Hypothalamus (tissue), 51 donors: ENCODE data around the gene COL2A1.
A peak's percentile ranks its signal among the peaks of the same experiment; 100 is the strongest.

Experiments
- DNase-seq, 51 donors: peaks; one replicate each; lab custom pipeline; 2025; lab: John Stamatoyannopoulos, UW

The COL2A1 gene

DNA sequence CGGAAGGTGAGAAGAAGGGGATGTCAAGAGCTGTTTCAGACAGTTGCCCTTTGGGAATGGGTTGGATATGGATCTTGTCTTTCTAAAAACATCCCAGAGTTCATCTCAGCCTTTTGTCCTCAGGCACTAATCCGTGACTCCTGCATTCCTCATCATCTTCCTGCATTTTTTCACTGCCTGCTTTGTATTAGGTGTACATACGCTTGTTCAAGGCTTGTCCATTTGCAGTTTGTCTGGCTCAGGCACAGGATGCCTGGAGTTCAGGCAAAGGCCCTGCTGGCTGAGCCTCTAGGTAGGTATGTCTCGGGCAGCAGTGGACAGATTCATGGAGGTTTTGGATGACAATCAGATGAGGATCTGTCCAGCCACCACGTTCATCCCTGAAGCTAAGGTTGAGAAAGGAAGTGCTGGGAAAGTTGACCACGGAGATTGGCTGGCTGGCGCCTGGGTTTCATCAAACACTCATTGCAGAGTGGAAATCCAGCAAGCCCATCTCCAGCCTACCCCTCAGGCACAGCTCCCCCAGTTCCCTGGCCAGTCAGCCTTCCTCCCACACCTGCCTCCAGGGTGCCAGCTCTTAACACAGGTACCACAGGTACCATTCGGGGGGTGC lies 53.3 kb downstream of the COL2A1 start:
- DNase-seq: no peak

DNA sequence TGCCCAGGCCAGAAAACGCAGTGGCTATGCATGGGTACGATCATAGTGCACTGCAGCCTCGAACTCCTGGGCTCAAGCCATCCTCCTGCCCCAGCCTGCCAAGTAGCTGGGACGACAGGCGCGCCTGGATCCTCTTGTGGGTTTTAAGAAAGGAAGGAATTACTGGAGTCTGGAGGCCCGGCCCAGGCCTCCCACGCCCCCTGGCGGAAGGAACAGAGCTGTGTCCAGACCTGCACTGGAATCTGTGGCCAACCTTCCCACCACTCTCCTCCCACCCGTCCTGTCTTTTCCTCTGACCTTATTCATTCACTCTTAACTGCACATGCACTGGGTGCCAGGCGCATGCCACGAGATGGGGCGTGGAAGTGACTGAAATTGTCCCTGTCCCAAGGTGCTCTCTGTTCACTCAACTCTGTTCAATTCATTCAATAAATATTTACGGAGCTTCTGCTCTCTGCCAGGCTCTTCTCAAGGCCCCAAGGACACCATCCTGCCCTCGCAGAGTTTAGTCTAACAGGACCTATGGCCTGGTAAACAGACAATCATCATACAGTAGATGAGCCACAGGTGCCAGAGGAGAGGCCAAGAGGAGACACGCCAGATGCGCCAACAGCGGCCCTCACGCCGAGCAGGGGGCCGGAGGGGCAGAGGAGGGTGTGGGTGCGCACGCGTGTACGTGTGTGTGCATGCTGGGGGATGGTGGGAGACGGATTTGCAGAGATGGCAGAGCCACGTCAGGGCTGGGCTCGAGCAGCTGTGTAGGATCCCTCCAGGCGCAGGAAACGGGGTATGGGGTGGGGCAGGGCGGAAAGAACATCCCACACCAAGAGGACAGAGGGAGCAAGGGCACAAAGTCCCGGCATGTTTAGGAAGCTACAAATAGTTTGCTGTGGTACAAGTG lies 54.6 kb downstream of the COL2A1 start:
- DNase-seq: peak in 28 of 51 donors; percentile 2 to 59 (median 19)

DNA sequence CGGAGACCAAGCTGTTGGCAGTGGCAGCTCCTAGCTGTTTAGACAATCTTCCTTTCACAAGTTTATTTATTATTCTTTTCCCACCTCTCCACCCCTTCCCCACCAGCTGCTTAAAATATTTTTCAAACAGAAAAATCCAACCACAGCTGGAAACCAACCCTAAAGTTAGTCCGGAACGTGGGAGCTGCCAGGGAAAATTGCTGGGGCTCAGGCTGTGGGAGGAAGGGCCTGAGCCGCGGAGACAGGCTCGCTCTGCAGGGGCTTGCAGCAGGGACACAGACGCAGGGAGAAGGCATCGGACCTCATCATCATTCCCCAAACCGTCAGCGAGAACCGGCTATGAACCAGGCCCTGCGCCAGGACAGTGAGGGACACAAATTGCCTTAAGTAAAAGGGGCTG lies 56.9 kb downstream of the COL2A1 start:
- DNase-seq: no peak

DNA sequence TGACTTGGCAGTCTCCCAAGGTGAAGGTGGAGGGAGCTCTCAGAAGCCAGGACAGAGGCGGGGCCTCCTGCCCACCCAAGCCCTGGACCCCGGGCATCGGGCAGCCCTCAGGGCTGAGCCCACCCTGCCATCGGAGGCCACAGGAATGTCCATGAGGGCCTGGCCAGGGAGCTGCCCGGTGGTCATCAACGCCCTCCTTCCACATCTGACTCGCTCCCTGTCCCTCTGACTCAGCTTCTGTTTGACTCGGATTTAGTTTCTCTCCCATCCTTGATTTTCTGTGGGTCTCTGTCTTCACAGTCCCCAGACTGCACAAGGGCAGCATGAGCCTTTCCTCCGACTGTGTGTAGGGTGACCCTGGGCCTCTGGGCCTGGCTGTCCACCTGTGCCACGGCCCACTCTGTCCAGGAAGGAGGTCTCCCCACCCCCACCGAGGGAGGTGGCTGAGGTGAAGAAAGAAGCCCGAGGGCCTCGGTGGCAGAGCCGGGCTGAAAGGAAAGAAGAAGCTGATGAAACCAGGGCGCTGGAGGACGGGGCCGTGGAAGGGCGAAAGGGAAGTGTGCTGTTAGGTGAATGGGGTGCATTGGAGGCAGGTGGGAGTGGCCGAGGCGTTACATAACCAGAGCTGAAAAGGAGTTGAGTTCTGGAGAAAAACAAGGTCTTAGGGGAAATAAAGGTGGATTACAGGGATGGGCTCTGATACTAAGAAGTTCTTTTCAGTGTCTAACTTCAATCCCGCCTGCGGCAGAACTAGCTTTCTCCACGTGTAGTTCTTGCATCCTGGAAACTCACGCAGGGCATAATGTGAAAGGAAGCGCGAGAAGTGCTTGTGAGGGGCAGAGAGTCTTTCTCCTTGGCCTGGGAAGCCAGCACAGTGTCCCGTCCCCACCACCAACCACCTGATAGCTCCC lies 57.6 kb downstream of the COL2A1 start:
- DNase-seq: no peak

DNA sequence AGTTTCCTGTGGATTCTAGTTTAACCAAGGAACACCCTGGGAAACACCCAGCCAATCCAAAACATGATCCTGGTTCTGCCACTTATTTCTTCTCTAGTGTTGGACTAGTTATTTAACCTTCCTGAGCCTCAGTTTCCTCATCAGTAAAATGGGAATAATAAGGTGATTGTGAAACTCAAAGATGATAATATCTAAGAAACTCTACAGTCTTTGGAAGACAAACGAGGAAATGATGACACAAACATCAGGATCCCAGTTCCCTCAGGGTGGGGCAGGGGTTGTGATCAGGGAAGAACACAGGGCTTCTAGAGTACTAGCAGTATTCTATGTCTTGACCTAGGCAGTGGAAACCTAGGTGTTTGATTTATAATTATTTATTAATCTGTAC lies 58.9 kb downstream of the COL2A1 start:
- no peak for DNase-seq

DNA sequence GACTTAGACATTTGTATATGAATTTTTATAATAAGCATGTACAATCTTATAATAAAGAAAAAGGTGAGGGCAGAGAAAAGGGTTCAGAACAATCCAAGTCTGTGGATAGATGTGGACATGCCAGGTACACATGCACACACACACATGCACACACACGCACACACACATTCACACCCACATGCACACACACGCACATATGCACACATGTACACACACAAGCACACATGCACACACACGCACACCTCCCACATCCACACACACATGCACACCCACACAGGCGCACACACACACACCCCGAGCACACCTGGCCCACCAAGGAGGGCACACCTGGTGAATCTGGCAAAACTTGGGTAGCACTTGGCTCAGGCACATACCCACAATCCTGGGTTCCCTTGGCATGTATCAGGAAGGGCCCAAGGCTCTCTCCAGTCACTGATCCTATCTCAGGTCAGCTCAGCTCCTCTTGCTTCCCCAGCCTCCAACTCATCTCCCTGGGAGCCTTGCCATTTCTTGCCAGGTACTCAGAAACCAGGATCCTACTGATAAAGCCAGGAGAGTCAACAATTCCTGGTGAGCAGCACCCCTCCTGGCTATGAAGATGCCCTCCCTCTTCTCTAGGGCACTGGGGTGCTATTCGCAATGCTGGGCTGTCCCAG lies 59.5 kb downstream of the COL2A1 start:
- DNase-seq: no peak

DNA sequence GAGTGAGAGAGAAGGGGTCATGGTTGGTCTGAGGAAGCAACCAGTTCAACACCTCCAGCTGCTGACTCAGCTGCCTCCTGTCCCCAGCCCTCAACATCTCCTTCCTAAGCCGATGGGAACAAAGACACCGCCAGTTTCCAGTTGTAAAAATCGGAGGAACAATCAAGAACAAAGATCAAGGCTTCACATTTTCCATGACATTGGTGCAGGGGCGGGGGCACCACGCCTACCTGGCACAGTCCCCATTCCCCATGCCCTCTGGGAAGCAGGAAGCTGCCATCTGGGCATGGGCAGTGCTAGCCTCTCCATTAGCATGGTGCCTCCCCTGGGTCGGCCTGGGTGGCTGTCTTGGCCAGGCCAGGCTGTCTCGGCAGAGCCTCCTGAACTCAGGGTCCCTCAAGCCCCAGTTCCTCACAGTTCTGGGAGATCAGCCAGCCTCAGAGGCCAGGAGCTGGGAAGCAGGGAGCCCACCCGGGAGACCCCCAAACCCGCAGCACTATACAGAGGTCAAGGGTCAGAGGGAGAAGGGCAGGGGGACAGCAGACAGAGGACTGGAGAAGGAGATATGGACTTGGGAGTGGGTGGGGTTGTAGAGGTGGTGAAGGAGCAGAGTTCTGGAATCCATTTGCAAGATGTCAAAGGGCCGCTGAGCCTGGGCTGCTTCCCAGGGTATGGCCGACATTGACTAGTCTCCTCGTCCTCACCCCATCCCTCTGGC lies 60.5 kb downstream of the COL2A1 start:
- DNase-seq: no peak

DNA sequence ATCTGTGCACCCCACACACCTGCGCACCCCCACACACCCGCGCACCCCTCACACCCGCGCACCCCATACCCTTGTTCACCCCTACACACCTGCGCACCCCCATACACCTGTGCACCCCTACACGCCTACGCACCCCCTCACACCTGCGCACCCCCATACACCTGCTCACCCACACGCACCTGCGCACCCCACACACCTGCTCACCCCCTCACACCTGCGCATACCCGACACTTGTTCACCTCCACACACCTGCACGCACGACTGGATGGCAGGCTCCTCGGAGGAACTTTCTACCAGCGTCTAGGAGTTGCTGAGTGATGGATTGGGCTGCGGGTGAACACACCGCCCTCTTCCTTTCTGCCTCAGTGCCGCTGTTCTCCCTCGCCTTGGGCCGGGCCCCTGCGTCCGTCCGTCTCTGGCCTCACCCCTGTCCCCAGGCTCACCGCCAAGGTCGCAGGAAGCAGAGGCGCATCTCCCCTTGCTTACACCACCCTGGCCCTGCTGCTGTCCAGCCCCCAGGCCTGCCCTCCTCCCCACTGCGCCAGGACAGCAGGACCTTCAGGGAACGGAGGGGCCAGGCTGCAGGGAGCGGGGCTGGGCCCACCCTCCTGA lies 61.6 kb downstream of the COL2A1 start:
- DNase-seq: no peak

DNA sequence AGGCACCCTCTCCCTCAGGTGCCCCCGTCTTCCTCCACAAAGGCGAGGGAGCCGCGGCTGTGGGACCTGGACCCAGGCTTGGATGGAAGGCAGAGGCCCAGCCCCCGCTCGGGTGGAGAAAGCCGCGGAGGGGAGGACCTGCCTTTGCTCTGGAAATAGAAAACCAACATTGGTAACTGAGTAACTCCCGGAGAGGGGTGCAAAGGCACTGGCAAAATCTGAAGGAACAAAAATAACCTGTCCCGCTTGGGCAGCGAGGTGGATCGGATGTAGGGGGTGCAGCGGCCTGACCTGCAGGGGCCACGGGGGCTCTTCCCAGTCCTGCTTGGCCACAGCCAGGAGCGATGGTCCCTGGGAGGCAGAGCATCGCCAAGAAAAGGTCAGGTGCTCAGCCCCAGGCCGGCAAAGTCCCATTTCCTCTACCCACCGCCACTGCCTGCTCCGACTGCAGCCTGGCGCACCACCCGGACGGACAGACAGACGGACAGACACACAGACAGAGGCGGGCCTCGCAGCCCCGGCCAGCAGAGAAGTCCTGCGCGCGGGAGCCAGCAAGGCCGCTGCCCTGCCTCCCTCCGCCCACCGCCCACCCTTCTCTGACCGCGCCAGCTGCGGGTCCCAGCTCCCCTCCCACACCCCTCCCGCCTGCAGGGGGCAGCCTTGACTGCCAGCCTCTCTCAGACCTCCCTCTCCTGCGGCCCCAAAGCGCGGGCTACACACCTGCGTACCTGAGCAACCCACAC lies 62.2 kb downstream of the COL2A1 start:
- DNase-seq: no peak

DNA sequence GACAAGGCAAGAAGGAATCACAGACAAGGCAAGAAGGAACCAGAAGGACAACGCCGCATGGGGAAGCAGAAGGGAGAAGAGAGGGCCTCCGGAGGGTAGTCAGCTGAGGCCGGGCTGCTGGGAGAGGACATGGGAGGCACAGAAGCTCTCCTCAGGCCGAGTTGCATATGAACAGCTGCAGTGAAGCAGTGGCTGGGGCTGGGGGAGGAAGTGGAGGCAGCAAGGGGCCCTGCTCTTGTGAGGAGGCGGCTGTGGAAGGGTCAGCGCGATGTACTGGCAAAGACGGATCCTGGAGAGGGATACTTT lies 62.8 kb downstream of the COL2A1 start:
- DNase-seq: no peak

DNA sequence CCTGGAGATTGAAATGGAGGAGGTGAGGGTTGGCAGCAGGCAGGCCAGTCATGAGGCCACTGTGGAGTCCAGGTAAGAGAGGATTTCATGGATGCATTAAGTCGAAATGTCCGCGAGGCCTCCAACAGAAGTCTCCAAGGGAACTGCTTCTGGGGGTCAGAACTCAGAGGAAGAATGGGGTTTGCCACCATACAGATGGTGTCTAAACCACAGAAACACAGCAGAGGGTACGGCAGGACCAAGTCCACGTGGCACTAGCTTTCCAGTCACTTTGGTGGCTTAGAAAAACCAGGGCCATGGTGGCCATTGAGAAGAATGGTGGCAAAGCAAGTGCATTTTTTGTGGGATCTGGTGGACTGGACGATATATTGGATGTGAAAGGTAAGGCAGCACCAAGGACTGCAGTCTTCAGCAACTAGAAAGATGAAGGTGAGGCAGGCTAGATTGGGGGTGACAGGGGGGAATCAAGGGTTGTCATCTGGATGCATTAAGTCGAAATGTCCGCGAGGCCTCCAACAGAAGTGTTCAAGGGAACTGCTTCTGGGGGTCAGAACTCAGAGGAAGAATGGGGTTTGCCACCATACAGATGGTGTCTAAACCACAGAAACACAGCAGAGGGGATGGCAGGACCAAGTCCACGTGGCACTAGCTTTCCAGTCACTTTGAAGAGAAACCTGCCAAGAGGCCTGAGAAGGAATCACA lies 63.4 kb downstream of the COL2A1 start:
- no peak for DNase-seq

DNA sequence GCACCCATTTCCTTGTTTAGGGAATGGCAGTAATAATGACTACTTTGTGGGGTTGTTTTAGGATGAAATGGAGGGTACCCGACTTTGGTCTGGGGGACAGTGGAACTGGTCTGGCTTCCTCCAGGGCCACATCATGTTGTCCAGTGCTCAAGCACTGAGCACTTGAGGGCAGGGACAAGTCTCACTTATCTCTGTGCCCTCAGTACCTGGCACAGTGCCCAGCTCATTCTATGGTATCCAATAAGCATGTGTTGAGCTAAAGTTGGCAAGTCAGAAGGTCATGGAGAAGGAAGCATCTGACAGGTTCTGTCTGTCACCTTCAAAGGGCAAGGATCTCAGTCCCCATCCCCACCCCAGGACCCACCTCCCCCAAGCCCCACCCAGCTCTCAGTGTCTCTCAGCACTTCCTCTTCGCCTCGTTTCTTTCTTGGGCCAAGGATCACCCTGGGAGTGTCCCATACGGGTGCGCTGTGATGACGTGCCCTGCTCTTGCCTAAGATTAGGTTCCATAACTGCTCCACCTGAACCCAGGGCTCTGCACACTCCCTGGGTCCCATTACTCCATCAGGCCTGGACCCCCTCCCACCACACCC lies 65.2 kb downstream of the COL2A1 start:
- DNase-seq: no peak

DNA sequence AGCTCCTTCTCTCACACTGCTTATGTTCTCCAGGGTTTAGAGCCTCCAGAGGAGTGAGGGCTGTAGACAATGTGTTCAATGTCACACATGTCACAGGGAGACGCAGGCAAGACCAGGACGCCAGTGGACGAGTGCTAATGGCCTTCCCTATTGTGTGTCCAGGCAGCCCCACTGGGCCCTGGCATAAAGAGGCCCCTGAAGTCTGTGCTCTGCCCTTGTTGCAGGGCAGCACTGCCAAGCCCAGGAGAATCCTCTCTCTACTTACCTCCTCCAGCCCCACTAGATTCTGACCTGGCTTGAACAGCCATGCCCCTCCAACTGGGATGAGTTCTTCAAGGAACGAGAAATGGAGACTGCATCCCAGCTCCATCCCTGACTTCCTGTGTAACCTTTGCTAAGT lies 65.7 kb downstream of the COL2A1 start:
- no peak for DNase-seq

DNA sequence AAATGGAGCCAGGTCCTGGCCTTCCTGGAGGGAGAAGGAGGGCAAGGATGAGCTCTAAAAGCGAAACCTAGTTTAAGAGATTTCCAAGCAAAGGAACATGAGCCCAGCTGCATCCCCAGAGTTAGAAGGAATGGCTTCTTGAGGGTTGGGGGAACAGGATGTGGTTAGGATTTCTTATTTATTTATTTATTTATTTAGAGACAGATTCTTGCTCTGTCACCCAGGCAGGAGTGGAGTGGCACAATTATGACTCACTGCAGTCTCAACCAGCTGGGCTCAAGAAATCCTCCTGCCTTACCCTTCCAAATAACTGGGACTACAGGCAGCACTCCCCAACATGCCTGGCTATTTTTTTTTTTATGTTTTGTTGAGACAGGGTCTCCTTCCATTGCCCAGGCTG lies 66.2 kb downstream of the COL2A1 start:
- DNase-seq: no peak

DNA sequence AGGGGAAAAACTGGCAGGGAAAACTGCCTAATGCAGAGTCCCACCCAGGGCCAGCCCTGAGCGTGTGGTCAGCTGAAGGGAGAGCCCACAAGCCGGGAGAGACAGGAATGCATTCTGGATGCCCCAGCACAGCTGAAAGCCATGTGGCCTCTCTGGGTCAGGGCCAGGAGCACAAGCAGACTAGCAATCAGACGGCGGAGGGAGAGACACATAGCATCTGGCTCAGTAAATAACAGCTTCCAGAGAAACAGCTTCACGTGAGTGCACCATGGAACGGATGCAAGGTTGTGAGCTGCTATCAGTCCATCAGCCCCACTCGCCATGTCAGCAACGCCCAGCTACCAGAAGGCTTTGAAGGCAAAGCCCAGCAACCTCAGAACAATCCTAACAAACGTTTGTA lies 69.1 kb downstream of the COL2A1 start:
- peak in 5 of 51 donors; percentile 4 to 25 (median 7) for DNase-seq

DNA sequence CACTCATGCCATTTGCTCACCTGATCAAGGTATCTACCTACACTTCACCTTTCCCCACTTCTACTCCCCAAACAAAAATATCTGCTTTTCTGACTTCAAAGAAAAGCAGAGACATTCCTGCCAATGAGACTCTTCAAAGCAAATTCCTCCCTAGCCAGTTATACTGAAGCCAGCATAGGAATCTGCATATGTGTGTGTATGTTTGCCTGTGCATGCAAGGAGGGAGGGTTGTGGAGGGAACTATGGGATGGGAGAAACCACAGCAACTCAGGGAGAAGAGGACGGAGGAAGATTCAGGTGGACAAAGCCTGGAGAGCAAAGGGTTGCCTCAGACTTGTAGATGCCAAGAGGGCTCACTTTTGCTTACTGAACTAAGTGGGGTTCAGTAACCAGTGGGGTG lies 73.1 kb downstream of the COL2A1 start:
- no peak for DNase-seq

DNA sequence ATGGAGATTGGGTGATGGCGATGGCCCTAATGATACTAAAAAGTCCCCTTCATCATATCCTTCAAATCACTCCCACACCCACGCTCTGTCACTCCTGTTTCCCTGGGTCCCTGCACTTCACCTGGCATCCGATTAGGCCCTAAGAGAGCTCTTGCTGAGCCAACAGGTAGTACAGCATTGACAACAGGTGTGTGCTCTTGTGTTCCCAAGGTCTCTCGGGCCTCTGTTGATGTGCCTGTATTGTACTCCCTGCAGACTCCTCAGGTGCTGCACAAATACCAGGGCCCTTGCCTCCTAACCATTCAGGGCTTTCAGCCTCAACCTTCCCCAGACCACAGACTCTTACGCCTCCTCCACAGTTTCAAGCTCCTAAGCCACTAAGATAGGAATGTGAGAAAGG lies 73.6 kb downstream of the COL2A1 start:
- no peak for DNase-seq

DNA sequence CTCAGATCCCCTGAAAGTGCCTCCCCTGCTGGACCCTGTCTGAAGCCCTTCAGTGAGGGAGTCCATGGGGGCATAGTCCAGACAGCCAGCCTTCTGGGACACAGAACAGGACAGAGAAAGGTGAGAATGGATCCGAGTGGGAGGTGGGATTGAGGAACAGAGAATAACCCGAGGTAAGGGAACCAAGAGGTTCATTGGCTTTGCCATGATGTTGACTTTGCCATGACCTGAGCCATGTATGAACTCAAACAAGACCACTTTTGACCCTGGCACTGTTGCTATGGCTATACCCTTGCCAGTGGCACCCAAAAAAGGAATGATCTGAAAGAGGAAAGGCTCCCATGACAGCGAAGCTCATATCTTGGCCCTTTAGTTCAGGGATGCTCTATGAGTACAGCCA lies 76.9 kb downstream of the COL2A1 start:
- DNase-seq: no peak
